ENCODE data around the gene UBB.

- TF ChIP-seq POLR2AphosphoS5 (IDR thresholded peaks at IDR 0.05; ENCODE audit: low read depth, low read length) (no peak), TAF1 (IDR thresholded peaks at IDR 0.05; ENCODE audit: borderline replicate concordance, insufficient read depth, low read length) (no peak), REST (IDR thresholded peaks at IDR 0.05; ENCODE audit: insufficient read depth in 1 of 2, low read depth in 2 of 2, low read length in 2 of 2) (0 out of 4 replicates have a peak, but pooled peaks of 1 of the 2 experiments have one; percentile 19), SIN3A (IDR thresholded peaks at IDR 0.05; ENCODE audit: borderline replicate concordance, insufficient read depth, low read length) (no peak)
Observed at GRCh38 chr17:16428098-16428882, 47.4 kb downstream of the UBB start.
